Hair follicle dermal papilla cell (primary cell): Measurements from ENCODE around the gene SEMA6A. TPM values are rescaled to one million over a fixed set of nuclear protein-coding genes. Genes with fewer than 3 reads are reported as not detected.

Source experiments
- total RNA-seq: library from RNA; depleted of rRNA; stranded (reverse); fragments of >200 nt; gene quantifications from 2 replicates; pipeline ENCODE4 v1.2.3, GENCODE V29; 2012

The SEMA6A gene
- 1.1 and 1.5 TPM in 2 replicates for total RNA-seq

GRCh38 chr5:116574367-116575325 is at the start of gene SEMA6A:
Gene SEMA6A, minus strand, starts transcription at chr5:116574823. Its CDS starts 69,879 bp downstream, at chr5:116504944.

